HEK293 (cell line): ENCODE results near the gene RHPN2.
"Not testable (repeated sequence)": the region's sequence is repeated elsewhere in the genome, so short reads cannot be mapped to it uniquely, and the experiment has no call there.

ENCODE experiments used
- CTCF ChIP-seq: fragments of 450-650 bp; formaldehyde crosslinking; IDR thresholded peaks from 2 replicates; pipeline ENCODE4 v1.5.1; 2016; ENCODE audit warnings: missing biosample characterization, missing genetic modification characterization
- ZNF239 ChIP-seq: fragments of 450-650 bp; formaldehyde crosslinking; IDR thresholded peaks from 2 replicates; pipeline ENCODE4 v1.5.1; 2016; ENCODE audit warnings: missing biosample characterization, missing genetic modification characterization
- ZNF529 ChIP-seq: fragments of 450-650 bp; formaldehyde crosslinking; IDR thresholded peaks from 2 replicates; pipeline ENCODE4 v1.5.1; 2017; ENCODE audit warnings: missing genetic modification characterization, missing biosample characterization; ENCODE audit not compliant: insufficient replicate concordance
- ZNF785 ChIP-seq: fragments of 450-650 bp; formaldehyde crosslinking; IDR thresholded peaks from 2 replicates; pipeline ENCODE4 v1.5.1; 2016; ENCODE audit warnings: missing biosample characterization, missing genetic modification characterization
- TF ChIP-seq, protein P1 (sequence below): fragments of 450-650 bp; formaldehyde crosslinking; IDR thresholded peaks from 2 replicates; pipeline ENCODE4 v1.5.1; 2016; ENCODE audit warnings: missing biosample characterization, missing genetic modification characterization

- TF ChIP-seq CTCF, ZNF239, ZNF785, ZNF529 (tag by site-specific recombination): not testable (repeated sequence)
- TF ChIP-seq, protein P1, sequence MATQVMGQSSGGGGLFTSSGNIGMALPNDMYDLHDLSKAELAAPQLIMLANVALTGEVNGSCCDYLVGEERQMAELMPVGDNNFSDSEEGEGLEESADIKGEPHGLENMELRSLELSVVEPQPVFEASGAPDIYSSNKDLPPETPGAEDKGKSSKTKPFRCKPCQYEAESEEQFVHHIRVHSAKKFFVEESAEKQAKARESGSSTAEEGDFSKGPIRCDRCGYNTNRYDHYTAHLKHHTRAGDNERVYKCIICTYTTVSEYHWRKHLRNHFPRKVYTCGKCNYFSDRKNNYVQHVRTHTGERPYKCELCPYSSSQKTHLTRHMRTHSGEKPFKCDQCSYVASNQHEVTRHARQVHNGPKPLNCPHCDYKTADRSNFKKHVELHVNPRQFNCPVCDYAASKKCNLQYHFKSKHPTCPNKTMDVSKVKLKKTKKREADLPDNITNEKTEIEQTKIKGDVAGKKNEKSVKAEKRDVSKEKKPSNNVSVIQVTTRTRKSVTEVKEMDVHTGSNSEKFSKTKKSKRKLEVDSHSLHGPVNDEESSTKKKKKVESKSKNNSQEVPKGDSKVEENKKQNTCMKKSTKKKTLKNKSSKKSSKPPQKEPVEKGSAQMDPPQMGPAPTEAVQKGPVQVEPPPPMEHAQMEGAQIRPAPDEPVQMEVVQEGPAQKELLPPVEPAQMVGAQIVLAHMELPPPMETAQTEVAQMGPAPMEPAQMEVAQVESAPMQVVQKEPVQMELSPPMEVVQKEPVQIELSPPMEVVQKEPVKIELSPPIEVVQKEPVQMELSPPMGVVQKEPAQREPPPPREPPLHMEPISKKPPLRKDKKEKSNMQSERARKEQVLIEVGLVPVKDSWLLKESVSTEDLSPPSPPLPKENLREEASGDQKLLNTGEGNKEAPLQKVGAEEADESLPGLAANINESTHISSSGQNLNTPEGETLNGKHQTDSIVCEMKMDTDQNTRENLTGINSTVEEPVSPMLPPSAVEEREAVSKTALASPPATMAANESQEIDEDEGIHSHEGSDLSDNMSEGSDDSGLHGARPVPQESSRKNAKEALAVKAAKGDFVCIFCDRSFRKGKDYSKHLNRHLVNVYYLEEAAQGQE (tag by site-specific recombination): not testable (repeated sequence)
Observed at GRCh38 chr19:32977813-32978212, 86.9 kb downstream of the RHPN2 start.
